DLD1 (cell line): ENCODE data around the gene CACNA1B.
"Not testable (repeated sequence)": the region's sequence is repeated elsewhere in the genome, so short reads cannot be mapped to it uniquely, and the experiment has no call there.

Source experiments
- in situ Hi-C: cut with HindIII; loops from 2 replicates; pipeline ENCODE4 v1.10.0; 2017; ENCODE audit warnings: low sequenced_read_pairs

CACNA1B gene

GRCh38 chr9:137885121-137885520 is 7.5 kb downstream of the CACNA1B start:
- in situ Hi-C loops: not testable (repeated sequence)

GRCh38 chr9:137888621-137889020 is 11.0 kb downstream of the CACNA1B start:
- in situ Hi-C loops: not testable (repeated sequence)

- in situ Hi-C loops: not testable (repeated sequence)
These were observed 12.4 kb downstream of the CACNA1B start for GRCh38 chr9:137889966-137890365.

- in situ Hi-C loops: not testable (repeated sequence)
These were observed 13.4 kb downstream of the CACNA1B start for GRCh38 chr9:137890768-137891587.

GRCh38 chr9:137891588-137892423 is 14.2 kb downstream of the CACNA1B start:
- in situ Hi-C loops: no loop called here

- in situ Hi-C loops: no loop called here
These were observed 15.0 kb downstream of the CACNA1B start for GRCh38 chr9:137892424-137893191.

GRCh38 chr9:137893670-137894069 is 16.1 kb downstream of the CACNA1B start:
- in situ Hi-C loops: no loop called here

GRCh38 chr9:137899551-137900360 is 22.2 kb downstream of the CACNA1B start:
- in situ Hi-C loops: no loop called here

GRCh38 chr9:137900584-137901310 is 23.2 kb downstream of the CACNA1B start:
- in situ Hi-C loops: no loop called here

GRCh38 chr9:137902646-137903045 is 25.1 kb downstream of the CACNA1B start:
- in situ Hi-C loops: no loop called here

- in situ Hi-C loops: no loop called here
These were observed 28.2 kb downstream of the CACNA1B start for GRCh38 chr9:137905740-137906139.

- in situ Hi-C loops: no loop called here
These were observed 30.2 kb downstream of the CACNA1B start for GRCh38 chr9:137907776-137908175.

GRCh38 chr9:137912671-137913070 is 35.1 kb downstream of the CACNA1B start:
- in situ Hi-C loops: loop anchor here (10.0 kb wide), 1 partner anchor 162 kb away; no protein-coding TSS in a partner anchor

GRCh38 chr9:137913132-137913531 is 35.5 kb downstream of the CACNA1B start:
- in situ Hi-C loops: loop anchor here (10.0 kb wide), 1 partner anchor 162 kb away; no protein-coding TSS in a partner anchor

GRCh38 chr9:137913771-137914767 is 36.5 kb downstream of the CACNA1B start:
- in situ Hi-C loops: loop anchor here (10.0 kb wide), 1 partner anchor 161 kb away; no protein-coding TSS in a partner anchor

GRCh38 chr9:137916540-137916939 is 39.0 kb downstream of the CACNA1B start:
- in situ Hi-C loops: loop anchor here (10.0 kb wide), 1 partner anchor 158 kb away; no protein-coding TSS in a partner anchor

- in situ Hi-C loops: loop anchor here (10.0 kb wide), 1 partner anchor 158 kb away; no protein-coding TSS in a partner anchor
These were observed 39.5 kb downstream of the CACNA1B start for GRCh38 chr9:137917116-137917515.

GRCh38 chr9:137917795-137918194 is 40.2 kb downstream of the CACNA1B start:
- in situ Hi-C loops: loop anchor here (10.0 kb wide), 1 partner anchor 157 kb away; no protein-coding TSS in a partner anchor
